OCI-LY3 (cell line): Measurements from ENCODE around the gene ASPSCR1.

Experiments
- H2AFZ ChIP-seq: fragments of 200-600, 300-600 bp; shearing (Covaris generic); 2 replicates; pipeline ENCODE4 v1.6.0; 2014; ENCODE audit warnings: antibody characterized with exemption, low read depth, low read length
- H3K27ac ChIP-seq: fragments of 200-600, 300-600 bp; sonication (generic); 2 replicates; pipeline ENCODE4 v1.5.1; 2014; ENCODE audit warnings: mild to moderate bottlenecking, low read length, moderate library complexity, mixed read lengths
- H3K27me3 ChIP-seq: fragments of 200-600, 300-600 bp; sonication (generic); 2 replicates; pipeline ENCODE4 v1.6.1; 2014; ENCODE audit warnings: low read depth, low read length, mixed read lengths
- H3K36me3 ChIP-seq: fragments of 200-600, 300-600 bp; sonication (generic); replicated peaks from 2 replicates; pipeline ENCODE3; 2014; ENCODE audit warnings: low read depth, low read length, mixed read lengths
- H3K4me1 ChIP-seq: fragments of 300-600, 200-600 bp; sonication (generic); 2 replicates; pipeline ENCODE4 v1.6.1; 2014; ENCODE audit warnings: low read length, mixed read lengths
- H3K4me2 ChIP-seq: fragments of 200-600, 300-600 bp; sonication (generic); 2 replicates; pipeline ENCODE4 v1.6.1; 2014; ENCODE audit warnings: low read length, mixed read lengths
- H3K4me3 ChIP-seq: fragments of 300-600, 200-600 bp; sonication (generic); 2 replicates; pipeline ENCODE4 v1.5.1; 2014; ENCODE audit warnings: antibody characterized with exemption, mild to moderate bottlenecking, low read length, moderate library complexity
- H3K79me2 ChIP-seq: fragments of 300-600, 200-600 bp; shearing (Covaris generic); 2 replicates; pipeline ENCODE4 v1.6.1; 2014; ENCODE audit warnings: mild to moderate bottlenecking, low read length, mixed read lengths
- H3K9ac ChIP-seq: fragments of 300-600, 200-600 bp; shearing (Covaris generic); 2 replicates; pipeline ENCODE4 v1.6.0; 2014; ENCODE audit warnings: mild to moderate bottlenecking, low read length, moderate library complexity
- H3K9me3 ChIP-seq: fragments of 200-600, 300-600 bp; shearing (Covaris generic); 2 replicates; pipeline ENCODE4 v1.6.1; 2014; ENCODE audit warnings: low read length, mixed read lengths; ENCODE audit not compliant: insufficient read depth
- H4K20me1 ChIP-seq: fragments of 200-600, 300-600 bp; sonication (generic); 2 replicates; pipeline ENCODE4 v1.6.1; 2016; ENCODE audit warnings: low read length, mixed read lengths; ENCODE audit not compliant: insufficient read depth
- CTCF ChIP-seq: fragments of 200-600, 300-600 bp; sonication (generic); IDR thresholded peaks from 2 replicates; pipeline ENCODE4 v1.5.1; 2014; ENCODE audit warnings: antibody characterized with exemption, low read length, low read depth
- EZH2phosphoT487 ChIP-seq: fragments of 200-600 bp; shearing (Covaris generic); IDR thresholded peaks from 2 replicates; pipeline ENCODE4 v1.6.1; 2018; ENCODE audit warnings: antibody characterized with exemption, mixed run types, low read depth

Gene ASPSCR1

DNA sequence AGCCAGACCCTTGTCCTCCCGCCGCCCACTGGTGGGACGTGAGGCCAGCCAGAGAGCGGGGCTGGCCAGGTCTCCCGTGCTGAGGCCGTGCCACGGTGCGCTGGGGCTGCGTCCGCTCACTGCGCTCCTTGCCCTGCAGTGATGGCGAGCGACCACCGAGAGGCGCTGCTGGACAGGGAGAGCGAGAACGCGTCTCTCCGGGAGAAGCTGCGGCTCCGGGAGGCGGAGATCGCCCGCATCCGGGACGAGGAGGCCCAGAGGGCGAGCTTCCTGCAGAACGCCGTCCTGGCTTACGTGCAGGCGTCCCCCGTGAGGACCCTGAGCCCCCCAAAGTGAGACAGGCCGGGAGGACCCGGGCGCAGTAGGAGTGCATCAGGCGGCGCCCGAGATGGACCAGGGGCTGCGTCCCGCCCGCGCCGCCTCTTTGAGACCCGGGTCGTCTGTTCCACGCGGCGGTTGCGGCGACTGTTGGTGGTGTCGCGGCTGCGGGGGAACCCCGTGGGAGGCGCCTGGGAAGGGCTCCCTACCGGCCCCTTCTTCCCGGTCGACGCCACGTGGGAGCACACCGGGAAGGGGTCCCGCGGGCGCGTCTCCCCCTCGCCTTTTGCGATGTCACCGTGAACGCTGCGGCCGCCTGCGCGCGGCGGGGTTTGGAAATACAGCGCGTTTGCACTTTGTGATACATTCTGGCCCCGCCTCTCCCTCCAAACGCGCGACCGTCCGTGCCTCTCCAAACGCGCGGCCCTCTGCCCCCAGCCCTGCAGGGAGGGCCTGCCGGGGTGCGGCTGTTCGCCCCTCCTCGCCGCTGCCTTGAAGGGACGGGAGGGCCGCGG, 53.3 kb downstream of the ASPSCR1 start:
- Histone ChIP-seq H3K4me2 (peak overlapping the region; percentile 69), H3K27ac (no peak overlapping the region), H3K36me3 (peaks cover 1% of the 10 kb centered on the region), H3K27me3 (no peaks in the 10 kb centered on the region), H2AFZ (no peak overlapping the region), H3K9ac (peak overlapping the region; percentile 8; the same call in 1 of the 2 replicates), H3K79me2 (no peaks in the 10 kb centered on the region), H4K20me1 (no peaks in the 10 kb centered on the region), H3K4me1 (peaks cover 22% of the 10 kb centered on the region), H3K4me3 (peak overlapping the region; percentile 73), H3K9me3 (no peaks in the 10 kb centered on the region)
- peak; percentile 54 for TF ChIP-seq CTCF
- no peak for TF ChIP-seq EZH2phosphoT487

DNA sequence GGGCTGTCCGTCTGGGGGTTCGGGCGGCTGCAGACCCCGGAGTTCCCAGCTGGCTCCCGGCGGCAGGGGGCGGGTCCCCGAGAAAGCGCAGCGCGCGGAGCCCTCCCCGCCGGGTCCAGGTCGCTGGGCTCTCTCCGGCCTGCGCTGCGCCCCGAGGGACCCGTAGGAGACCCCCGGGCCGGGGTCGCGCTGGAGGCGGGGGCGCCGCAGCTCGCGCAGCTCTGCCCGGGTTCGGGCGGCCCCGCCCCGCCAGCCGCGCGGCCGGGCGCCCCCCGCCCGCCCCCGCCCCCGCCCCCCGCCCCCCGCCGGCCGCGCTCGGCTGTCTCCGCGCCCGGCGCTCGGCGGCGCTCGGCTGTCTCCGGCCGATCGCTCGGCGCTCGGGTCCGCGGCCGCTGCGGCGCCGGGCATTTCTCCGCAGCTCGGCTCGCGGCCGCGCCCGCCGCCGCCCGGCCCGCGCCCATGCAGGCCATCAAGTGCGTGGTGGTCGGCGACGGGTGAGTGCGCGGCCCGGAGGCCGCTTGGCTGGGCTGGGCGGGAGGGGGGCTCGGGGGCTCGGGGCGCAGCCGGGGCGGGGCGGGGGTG, 54.0 kb downstream of the ASPSCR1 start, which contains the start of gene RAC3:
TSS of gene RAC3 (plus strand) at position 376 of the 582 bp plus-strand sequence. CDS start at position 460, 84 bp downstream.
- TF ChIP-seq CTCF (no peak), EZH2phosphoT487 (no peak)
- Histone ChIP-seq H3K4me1 (peaks cover 25% of the 10 kb centered on the region), H2AFZ (no peak within 1 kb of the TSS)

DNA sequence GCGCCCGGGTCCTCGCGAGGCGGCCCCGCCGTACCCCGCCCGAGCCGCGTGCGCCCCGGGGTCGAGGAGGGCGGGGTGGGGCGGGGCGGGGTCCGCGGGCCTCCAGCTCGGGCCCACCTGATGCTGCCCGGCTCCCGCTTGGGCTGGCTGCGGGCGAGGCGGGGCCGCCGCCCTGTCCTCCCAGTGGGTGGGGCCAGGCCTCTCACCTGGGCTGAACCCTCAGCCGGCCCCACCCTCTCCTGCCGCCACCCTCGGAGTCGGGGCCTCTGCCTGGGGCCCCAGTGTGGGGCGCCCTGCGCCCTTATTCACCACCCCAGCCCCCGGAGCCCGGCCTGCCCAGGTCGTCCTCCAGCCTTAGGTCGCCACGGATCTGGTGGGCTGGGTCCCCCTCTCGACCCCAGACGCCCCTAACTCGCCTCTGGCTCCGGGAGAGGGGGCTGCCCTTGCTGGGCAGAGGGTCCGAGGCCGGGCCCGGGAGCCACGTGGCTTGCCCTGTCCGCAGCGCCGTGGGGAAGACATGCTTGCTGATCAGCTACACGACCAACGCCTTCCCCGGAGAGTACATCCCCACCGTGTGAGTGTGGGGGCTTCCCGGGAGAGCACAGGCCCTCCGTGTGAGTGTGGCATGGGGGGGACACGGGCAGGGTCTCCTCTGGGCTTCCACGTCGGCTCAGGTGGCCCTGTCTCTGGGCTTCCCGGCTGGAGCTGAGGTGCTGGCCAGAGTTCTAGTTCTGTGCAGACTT, 54.6 kb downstream of the ASPSCR1 start:
- H3K4me1 ChIP-seq, result peaks cover 26% of the 10 kb centered on the region
- no peak overlapping the region for H3K27ac ChIP-seq

More for the DNA sequence above, 54.0 kb downstream of the ASPSCR1 start, which contains the start of gene RAC3:
- Histone ChIP-seq H3K27me3 (no peaks in the 10 kb centered on the region), H3K36me3 (peaks cover 5% of the 10 kb centered on the region), H3K4me3 (peak within 1 kb of the TSS; percentile 73), H3K4me2 (peak within 1 kb of the TSS; percentile 69), H3K9ac (peak within 1 kb of the TSS; percentile 19; the same call in 1 of the 2 replicates), H3K27ac (no peak within 1 kb of the TSS), H3K9me3 (no peaks in the 10 kb centered on the region), H4K20me1 (no peaks in the 10 kb centered on the region; the same call in 1 of the 2 replicates), H3K79me2 (peaks cover 1% of the 10 kb centered on the region)

More for the DNA sequence above, 54.6 kb downstream of the ASPSCR1 start:
- H2AFZ ChIP-seq, result no peak overlapping the region
- H3K4me3 ChIP-seq, result peak overlapping the region; percentile 65
- TF ChIP-seq EZH2phosphoT487, result no peak
- no peak for TF ChIP-seq CTCF
- H3K27me3 ChIP-seq, result no peaks in the 10 kb centered on the region
- 0 out of 2 replicates have a peak overlapping the region, but pooled peaks have one; percentile 19 for H3K9ac ChIP-seq
- peaks cover 7% of the 10 kb centered on the region for H3K36me3 ChIP-seq
- H4K20me1 ChIP-seq, result peaks cover 5% of the 10 kb centered on the region; the same call in 1 of the 2 replicates
- peak overlapping the region; percentile 60 for H3K4me2 ChIP-seq
- no peaks in the 10 kb centered on the region for H3K9me3 ChIP-seq
- H3K79me2 ChIP-seq, result peaks cover 7% of the 10 kb centered on the region
